ENCODE results near the gene SAMD9L.

DNA sequence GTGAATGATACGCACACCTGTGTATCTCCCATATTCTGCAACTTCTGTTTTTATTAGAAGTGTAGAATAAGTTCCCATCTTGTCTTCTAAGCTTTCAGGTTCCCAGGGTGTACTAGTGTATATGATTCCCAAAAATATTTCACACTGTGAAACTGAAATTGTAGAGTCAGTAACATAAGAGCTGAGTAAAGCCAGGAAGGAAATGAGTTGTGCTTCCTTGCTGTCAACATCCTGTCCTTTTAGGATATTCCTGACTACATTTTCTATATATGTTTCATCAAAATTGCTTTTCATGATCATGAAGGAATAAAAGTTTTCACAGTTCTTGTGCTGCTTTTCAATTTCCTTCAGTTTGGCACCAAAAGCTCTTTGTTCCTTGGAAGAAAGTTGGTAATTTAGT, 15.2 kb downstream of the SAMD9L start:
- TF ChIP-seq, protein P1, sequence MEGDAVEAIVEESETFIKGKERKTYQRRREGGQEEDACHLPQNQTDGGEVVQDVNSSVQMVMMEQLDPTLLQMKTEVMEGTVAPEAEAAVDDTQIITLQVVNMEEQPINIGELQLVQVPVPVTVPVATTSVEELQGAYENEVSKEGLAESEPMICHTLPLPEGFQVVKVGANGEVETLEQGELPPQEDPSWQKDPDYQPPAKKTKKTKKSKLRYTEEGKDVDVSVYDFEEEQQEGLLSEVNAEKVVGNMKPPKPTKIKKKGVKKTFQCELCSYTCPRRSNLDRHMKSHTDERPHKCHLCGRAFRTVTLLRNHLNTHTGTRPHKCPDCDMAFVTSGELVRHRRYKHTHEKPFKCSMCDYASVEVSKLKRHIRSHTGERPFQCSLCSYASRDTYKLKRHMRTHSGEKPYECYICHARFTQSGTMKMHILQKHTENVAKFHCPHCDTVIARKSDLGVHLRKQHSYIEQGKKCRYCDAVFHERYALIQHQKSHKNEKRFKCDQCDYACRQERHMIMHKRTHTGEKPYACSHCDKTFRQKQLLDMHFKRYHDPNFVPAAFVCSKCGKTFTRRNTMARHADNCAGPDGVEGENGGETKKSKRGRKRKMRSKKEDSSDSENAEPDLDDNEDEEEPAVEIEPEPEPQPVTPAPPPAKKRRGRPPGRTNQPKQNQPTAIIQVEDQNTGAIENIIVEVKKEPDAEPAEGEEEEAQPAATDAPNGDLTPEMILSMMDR (IDR thresholded peaks at IDR 0.05), result no peak
- TF ChIP-seq ZFX (IDR thresholded peaks at IDR 0.05; ENCODE audit: borderline replicate concordance), result no peak

Measured in 22Rv1 (cell line).